Breast epithelium (tissue), 4 donors: ENCODE results near the gene PROK2. TPM values are rescaled to one million over a fixed set of nuclear protein-coding genes. Genes with fewer than 3 reads are reported as not detected.

Experiments used
- DNase-seq, 2 donors: peaks; one replicate each; pipeline ENCODE4 v3.0.0-alpha.2; 2019; ENCODE audit warnings: low spot score in 2 of 2
- H3K27ac ChIP-seq, 2 donors: fragments of 200-600 bp; sonication (generic) in 1 of 2; one replicate each; pipeline ENCODE4 v1.5.1; 2016 to 2019; ENCODE audit warnings: mild to moderate bottlenecking in 1 of 2
- H3K27me3 ChIP-seq, 2 donors: fragments of 200-600 bp; sonication (generic) in 1 of 2; one replicate each; pipeline versions ENCODE4 v1.5.1 to v1.6.0; 2017 to 2019; ENCODE audit warnings: control low read depth in 1 of 2, mild to moderate bottlenecking in 1 of 2
- H3K36me3 ChIP-seq: fragments of 200-600 bp; one replicate; pipeline ENCODE4 v1.5.1; 2019
- H3K4me1 ChIP-seq, 2 donors: fragments of 200-600 bp; sonication (generic); one replicate each; pipeline ENCODE4 v1.5.1; 2016 to 2019; ENCODE audit warnings: control low read depth in 1 of 2
- H3K4me3 ChIP-seq, 3 donors: fragments of 200-600 bp; sonication (generic); 1 replicate in 2 of 3; 2 replicates in 1 of 3; pipeline ENCODE4 v1.5.1; 2016 to 2019; ENCODE audit warnings: mild to moderate bottlenecking in 3 of 3, moderate library complexity in 2 of 3
- H3K9me3 ChIP-seq, 2 donors: fragments of 200-600 bp; sonication (generic) in 1 of 2; one replicate each; pipeline ENCODE4 v1.5.1; 2016 to 2019; ENCODE audit warnings: control low read depth in 1 of 2
- POLR2A ChIP-seq: fragments of 450-650 bp; IDR thresholded peaks from one replicate; pipeline ENCODE4 v1.6.1; 2016; ENCODE audit warnings: antibody characterized with exemption, mild to moderate bottlenecking, moderate library complexity
- POLR2AphosphoS5 ChIP-seq, 3 donors: sonication (generic); formaldehyde crosslinking; IDR thresholded peaks; one replicate each; pipeline ENCODE4 v1.6.1; 2017; ENCODE audit warnings: antibody characterized with exemption in 3 of 3
- intact Hi-C: fragments of 100-400 bp; cut with DNase I; formaldehyde crosslinking; loops from one replicate; pipeline ENCODE4 v1.15.1; 2023; ENCODE audit warnings: low total_unique reads
- total RNA-seq, 3 donors: library from RNA; depleted of rRNA; stranded (reverse); fragments of >200 nt; gene quantifications; one replicate each; pipeline ENCODE4 v1.1.0, GENCODE V29; 2016
- TF ChIP-seq, protein P1 (sequence below), 3 donors: fragments of 450-650 bp; IDR thresholded peaks; one replicate each; pipeline ENCODE4 v1.5.1; 2016 to 2017; ENCODE audit warnings: antibody characterized with exemption in 3 of 3, mild to moderate bottlenecking in 3 of 3, moderate library complexity in 3 of 3

The PROK2 gene
- total RNA-seq, 3 donors from 2014 or later: not detected

DNA sequence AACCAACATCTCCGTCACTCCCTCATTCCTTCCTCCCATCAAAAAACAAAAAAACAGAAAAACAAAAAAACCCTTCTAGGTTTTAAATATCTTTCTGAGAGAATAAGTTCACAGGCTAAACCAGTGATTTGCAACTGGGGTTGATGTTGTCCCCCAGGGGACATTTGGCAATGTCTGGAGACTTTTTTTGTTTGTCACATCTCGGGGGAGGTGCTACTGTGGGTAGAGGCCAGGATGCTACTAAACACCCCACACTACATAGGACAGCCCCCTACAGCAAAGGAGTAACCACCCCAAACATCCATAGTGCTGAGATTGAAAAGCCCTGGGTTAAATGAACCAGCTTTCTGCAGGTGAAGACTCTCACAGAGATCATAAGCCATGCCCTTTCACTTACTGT, 17.0 kb upstream of the PROK2 start:
- intact Hi-C loops: no loop called here
- H3K27ac ChIP-seq: no peak overlapping the region
- no peak overlapping the region for H3K4me3 ChIP-seq
- TF ChIP-seq, protein P1, sequence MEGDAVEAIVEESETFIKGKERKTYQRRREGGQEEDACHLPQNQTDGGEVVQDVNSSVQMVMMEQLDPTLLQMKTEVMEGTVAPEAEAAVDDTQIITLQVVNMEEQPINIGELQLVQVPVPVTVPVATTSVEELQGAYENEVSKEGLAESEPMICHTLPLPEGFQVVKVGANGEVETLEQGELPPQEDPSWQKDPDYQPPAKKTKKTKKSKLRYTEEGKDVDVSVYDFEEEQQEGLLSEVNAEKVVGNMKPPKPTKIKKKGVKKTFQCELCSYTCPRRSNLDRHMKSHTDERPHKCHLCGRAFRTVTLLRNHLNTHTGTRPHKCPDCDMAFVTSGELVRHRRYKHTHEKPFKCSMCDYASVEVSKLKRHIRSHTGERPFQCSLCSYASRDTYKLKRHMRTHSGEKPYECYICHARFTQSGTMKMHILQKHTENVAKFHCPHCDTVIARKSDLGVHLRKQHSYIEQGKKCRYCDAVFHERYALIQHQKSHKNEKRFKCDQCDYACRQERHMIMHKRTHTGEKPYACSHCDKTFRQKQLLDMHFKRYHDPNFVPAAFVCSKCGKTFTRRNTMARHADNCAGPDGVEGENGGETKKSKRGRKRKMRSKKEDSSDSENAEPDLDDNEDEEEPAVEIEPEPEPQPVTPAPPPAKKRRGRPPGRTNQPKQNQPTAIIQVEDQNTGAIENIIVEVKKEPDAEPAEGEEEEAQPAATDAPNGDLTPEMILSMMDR (IDR thresholded peaks at IDR 0.05): no peak
- TF ChIP-seq POLR2AphosphoS5 (IDR thresholded peaks at IDR 0.05): no peak
- no peak for TF ChIP-seq POLR2A
- H3K9me3 ChIP-seq: no peaks in the 10 kb centered on the region
- no peak for DNase-seq
- peaks cover 0 to 3% of the 10 kb centered on the region in 2 donors for H3K27me3 ChIP-seq
- H3K36me3 ChIP-seq: no peaks in the 10 kb centered on the region
- H3K4me1 ChIP-seq: no peaks in the 10 kb centered on the region

DNA sequence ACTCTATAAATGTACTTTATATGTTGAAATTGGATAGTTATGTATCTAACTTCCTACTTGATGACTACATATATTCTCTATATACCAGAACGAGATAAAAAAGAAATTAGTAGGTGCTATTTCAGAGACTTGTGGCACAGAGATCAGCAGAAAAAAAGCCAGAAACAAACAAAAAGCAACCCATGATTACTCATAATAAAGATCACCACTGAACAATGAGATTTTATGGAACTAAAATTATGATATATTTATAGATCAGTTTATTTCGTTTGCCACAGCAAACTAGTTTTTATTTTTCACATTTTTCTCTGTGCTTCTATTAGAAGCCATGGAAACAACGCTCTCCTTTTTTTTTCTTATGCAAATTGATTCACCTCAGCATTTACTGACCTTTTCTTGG, 15.1 kb upstream of the PROK2 start:
- Histone ChIP-seq H3K27ac (no peak overlapping the region), H3K9me3 (no peaks in the 10 kb centered on the region), H3K4me1 (no peaks in the 10 kb centered on the region), H3K4me3 (no peak overlapping the region), H3K27me3 (peaks cover 0 to 3% of the 10 kb centered on the region in 2 donors), H3K36me3 (no peaks in the 10 kb centered on the region)
- intact Hi-C loops: no loop called here
- TF ChIP-seq, protein P1 (IDR thresholded peaks at IDR 0.05): no peak
- TF ChIP-seq POLR2AphosphoS5 (IDR thresholded peaks at IDR 0.05) (no peak), POLR2A (no peak)
- no peak for DNase-seq

DNA sequence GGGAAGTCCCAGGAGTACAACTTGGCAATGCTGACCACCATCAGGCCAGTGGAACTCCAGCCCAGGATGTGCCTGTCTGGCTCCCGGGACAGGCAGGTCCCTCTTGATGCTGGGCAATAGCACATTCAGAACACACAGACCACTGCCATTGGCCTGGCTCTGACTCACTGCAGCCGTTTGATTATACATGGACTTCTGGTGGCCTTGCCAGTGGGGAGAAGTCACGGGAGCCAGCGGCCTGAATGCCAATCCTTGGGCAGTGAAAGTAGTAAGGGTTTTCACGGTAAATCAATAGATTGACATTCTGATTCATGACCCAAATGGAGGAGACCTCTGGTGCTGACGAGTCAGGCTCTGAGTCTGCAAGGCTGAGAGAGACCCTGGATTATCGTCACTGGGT, 12.5 kb upstream of the PROK2 start:
- H3K27ac ChIP-seq: no peak overlapping the region
- intact Hi-C loops: no loop called here
- H3K4me3 ChIP-seq: no peak overlapping the region
- no peaks in the 10 kb centered on the region for H3K9me3 ChIP-seq
- H3K27me3 ChIP-seq: no peaks in the 10 kb centered on the region
- DNase-seq: no peak
- no peak for TF ChIP-seq POLR2A
- no peak for TF ChIP-seq POLR2AphosphoS5 (IDR thresholded peaks at IDR 0.05)
- TF ChIP-seq, protein P1 (IDR thresholded peaks at IDR 0.05): no peak
- no peaks in the 10 kb centered on the region for H3K36me3 ChIP-seq
- no peaks in the 10 kb centered on the region for H3K4me1 ChIP-seq

DNA sequence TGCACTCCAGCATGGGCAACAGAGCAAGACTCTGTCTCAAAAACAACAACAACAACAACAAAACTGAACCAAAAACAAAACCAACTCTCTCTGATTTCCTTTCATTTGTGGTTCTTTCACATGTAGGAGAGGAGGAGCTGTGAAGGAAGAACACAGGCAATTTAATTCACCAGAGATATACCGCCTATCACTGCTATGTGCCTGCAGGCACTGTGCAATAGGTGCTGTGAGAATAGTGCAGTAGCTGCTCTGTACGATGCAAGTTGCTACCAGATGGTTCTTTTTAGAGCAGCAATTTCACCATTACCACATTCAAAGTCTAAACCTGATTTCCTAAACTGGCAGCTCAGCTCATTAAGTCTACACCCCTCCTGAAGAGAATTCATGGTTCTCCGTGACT, 11.3 kb upstream of the PROK2 start:
- H3K9me3 ChIP-seq: no peaks in the 10 kb centered on the region
- H3K36me3 ChIP-seq: no peaks in the 10 kb centered on the region
- intact Hi-C loops: no loop called here
- no peaks in the 10 kb centered on the region for H3K4me1 ChIP-seq
- TF ChIP-seq POLR2AphosphoS5 (IDR thresholded peaks at IDR 0.05) (no peak), POLR2A (no peak)
- TF ChIP-seq, protein P1 (IDR thresholded peaks at IDR 0.05): no peak
- H3K4me3 ChIP-seq: no peak overlapping the region
- DNase-seq: no peak
- no peaks in the 10 kb centered on the region for H3K27me3 ChIP-seq
- H3K27ac ChIP-seq: no peak overlapping the region

DNA sequence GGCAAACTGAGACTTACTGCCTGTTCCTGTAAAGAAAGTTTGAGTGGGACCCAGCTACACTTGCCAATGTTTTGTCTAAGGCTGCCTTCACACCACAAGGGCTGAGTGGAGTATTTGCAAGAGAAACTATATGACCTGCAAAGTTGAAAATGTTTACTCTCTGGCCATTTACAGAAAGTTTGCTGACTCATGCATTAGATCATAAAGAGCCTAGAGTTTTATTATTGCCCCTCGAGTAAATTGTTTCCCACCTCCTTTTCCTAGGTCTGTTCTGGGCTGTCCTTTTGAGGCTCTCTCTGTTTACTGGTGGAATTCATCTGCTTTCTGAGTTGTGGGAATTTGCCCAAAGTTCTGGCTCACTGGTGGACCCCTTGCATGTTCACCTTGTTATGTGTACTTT, 6.7 kb upstream of the PROK2 start:
- intact Hi-C loops: no loop called here
- TF ChIP-seq, protein P1 (IDR thresholded peaks at IDR 0.05): no peak
- TF ChIP-seq POLR2AphosphoS5 (IDR thresholded peaks at IDR 0.05) (no peak), POLR2A (no peak)
- no peak overlapping the region for H3K27ac ChIP-seq

More for the DNA sequence above, 6.7 kb upstream of the PROK2 start:
- Histone ChIP-seq H3K9me3 (no peaks in the 10 kb centered on the region), H3K4me1 (no peaks in the 10 kb centered on the region), H3K27me3 (no peaks in the 10 kb centered on the region), H3K36me3 (no peaks in the 10 kb centered on the region), H3K4me3 (no peak overlapping the region)
- no peak for DNase-seq
